Choroid plexus epithelial cell (primary cell): Measurements from ENCODE around the gene MYO9A.

Experiments used
- DNase-seq: peaks from one replicate; pipeline ENCODE4 v3.0.0-alpha.2; 2010; ENCODE audit warnings: low read depth
- H3K4me3 ChIP-seq: 2 replicates; pipeline ENCODE4 v1.5.1; 2011; ENCODE audit warnings: low read depth, mild to moderate bottlenecking, control low read depth, low read length, moderate library complexity
- TF ChIP-seq, protein P1 (sequence below): conservative IDR thresholded peaks from 2 replicates; pipeline ENCODE4 v1.5.1; 2011; ENCODE audit warnings: low read depth, mild to moderate bottlenecking, control low read depth, inconsistent platforms, low read length, moderate library complexity

MYO9A gene

DNA sequence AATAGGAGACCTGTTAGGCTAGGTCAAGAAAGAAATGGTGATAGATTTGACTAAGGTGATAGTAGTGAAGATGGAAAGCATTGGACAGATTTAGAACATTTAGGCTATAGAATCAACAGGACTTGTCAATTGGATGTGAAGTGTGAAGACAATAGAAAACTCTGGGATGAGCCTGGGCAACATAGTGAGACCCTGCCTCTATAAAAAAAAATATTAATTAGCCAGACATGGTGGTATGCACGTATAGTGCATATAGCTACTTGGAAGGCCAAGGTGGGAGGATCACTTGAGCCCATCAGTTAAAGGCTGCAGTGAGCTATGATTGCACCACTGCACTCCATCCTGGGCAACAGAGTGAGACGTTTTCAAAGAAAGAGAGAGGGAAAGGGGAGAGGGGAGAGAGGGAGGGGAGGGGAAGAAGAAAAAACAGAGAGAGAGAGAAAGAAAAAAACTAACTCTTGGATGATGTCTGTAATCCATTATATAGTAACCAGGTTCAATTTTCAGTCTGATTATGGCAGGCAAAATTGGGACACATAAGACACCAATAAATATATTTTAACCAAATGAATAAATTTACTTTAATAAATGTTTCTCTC is 9.9 kb upstream of the MYO9A start:
- DNase-seq = no peak
- TF ChIP-seq, protein P1, sequence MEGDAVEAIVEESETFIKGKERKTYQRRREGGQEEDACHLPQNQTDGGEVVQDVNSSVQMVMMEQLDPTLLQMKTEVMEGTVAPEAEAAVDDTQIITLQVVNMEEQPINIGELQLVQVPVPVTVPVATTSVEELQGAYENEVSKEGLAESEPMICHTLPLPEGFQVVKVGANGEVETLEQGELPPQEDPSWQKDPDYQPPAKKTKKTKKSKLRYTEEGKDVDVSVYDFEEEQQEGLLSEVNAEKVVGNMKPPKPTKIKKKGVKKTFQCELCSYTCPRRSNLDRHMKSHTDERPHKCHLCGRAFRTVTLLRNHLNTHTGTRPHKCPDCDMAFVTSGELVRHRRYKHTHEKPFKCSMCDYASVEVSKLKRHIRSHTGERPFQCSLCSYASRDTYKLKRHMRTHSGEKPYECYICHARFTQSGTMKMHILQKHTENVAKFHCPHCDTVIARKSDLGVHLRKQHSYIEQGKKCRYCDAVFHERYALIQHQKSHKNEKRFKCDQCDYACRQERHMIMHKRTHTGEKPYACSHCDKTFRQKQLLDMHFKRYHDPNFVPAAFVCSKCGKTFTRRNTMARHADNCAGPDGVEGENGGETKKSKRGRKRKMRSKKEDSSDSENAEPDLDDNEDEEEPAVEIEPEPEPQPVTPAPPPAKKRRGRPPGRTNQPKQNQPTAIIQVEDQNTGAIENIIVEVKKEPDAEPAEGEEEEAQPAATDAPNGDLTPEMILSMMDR = no peak
- H3K4me3 ChIP-seq = no peak overlapping the region

DNA sequence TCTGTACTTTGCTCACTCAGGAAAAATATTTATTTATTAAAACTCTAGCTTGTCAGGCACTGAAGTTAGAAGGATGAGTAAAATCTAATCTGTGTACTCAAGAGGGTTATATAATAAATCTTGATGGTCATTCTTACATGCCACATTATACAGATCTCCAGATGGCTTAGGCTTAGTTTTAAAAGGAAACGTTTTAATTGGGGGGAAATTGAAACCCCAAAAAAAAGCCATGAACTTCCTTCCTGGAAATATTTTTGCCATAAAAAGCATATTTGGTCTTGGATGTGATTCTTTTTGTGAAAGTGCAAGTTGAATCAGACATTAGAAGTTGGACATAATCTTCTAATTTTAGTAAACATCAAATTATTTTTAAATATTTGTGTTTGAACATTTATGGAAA is 6.3 kb upstream of the MYO9A start:
- H3K4me3 ChIP-seq = no peak overlapping the region
- DNase-seq = no peak
- TF ChIP-seq, protein P1 = no peak

DNA sequence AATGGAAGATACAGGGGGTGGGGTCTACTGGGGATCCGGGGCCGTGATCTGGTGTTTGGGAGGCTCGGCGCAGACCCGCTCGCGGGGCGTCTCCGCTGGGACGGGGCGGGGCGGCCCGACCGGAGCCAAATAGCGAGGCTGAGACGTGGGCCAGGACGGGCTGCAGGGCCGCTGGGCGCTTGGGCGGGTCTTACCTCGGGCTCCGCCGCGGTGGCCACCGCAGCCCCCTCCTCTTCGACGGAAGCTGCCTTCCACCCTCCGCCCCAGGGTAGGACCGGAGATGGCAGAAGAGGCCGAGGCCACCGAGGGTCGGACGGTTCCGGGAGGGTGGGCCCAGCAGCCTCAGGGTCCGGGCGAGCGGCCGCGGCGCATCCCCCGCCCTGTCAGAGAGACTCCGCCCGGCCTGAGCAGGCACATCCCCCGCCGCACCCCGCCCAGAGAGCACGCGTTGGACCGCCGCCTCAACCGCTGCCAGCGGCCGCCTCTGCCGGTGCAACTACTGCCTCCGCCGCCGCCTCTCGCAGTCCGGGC is 399 bp downstream of the MYO9A start:
- TF ChIP-seq, protein P1 = no peak
- peak; percentile 82 for DNase-seq
- peak overlapping the region; percentile 99 for H3K4me3 ChIP-seq

DNA sequence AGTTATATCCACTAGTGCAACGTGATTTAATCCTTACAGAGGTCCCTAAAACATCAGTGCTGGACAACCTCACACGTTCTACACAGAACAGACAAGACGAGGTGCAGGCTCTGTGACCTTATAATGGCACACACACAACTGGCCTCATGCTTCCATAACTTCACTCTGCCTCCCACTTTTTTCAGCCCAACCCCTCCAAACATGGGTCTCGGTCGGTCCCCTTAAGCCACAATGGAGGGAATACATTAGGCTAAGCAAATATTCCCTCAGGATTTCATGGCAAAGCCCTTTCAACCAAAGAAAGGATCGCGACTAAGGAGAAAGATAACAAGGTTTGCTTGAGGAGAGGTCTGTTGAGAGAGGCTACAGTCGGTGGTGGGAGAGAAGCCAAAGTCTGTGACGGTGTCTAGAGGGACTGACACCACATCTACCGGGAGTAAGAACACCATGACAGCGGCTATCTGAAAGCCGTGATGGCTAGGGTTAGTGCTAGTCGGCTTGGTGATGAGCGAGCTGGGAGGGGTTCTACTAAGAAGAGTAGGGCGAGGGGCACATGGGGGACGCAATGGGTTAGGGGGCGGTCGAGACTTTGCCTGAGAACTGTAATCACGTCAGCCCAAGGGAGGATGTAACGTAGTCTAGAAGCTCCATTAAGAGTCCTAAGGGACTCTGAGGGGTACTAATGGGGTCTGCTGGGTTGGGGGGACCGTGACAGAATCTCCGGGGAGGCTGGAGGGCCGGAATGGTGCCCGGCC is 1.0 kb downstream of the MYO9A start:
- peak overlapping the region; percentile 99 for H3K4me3 ChIP-seq
- TF ChIP-seq, protein P1 = no peak
- peak; percentile 41 for DNase-seq

DNA sequence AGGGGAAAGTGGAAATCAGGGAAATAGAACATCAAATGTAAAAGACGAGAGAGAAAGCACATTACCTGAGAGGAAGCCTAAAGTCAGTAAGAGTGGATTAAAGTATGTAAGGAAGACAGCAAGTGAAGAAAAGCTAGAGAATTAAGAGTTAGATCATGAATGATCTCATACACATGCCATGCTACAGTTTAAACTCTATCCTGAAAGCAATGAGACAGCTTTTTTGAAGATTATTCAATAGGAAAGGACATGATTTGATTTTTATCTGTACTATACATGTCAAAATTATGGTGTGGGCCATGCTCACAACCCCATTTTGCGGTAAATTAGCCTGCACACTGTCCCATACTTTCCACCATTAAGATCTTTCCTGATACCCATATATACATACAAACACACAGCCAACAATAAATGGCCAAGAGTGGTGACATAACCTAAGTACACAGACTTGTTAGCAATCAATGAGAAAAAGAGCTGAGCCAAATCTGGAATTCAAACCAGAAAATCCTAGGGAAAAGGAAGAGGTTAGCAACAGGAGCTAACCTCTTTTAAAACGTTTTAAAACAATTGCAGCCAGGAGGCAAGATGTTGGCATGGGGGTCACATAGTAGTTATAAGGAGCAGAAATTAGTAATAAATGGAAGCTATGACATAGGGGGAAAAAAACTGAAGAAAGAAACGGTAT is 4.5 kb downstream of the MYO9A start:
- TF ChIP-seq, protein P1 = no peak
- no peak for DNase-seq
- H3K4me3 ChIP-seq = no peak overlapping the region

DNA sequence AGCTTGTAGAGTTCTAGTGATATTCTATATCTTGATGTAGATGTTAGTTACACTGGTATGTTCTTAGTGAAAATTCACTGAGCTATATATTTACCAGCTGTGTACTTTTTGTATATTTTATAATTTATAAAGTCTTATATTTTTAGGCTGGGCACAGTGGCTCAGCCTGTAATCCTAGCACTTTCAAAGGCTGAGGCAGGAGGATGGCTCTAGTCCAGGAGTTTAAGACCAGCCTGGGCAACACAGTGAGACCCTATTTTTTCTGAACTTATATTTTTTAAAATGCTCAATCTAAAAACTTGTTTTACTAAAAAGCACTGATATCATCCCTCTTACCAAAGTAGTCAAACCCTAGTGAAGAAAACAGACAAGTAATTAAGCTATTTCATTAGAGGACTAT is 5.1 kb downstream of the MYO9A start:
- TF ChIP-seq, protein P1 = no peak
- H3K4me3 ChIP-seq = no peak overlapping the region
- DNase-seq = no peak
